A673 (cell line): ENCODE measurements around the gene PXDN. TPM values are rescaled to one million over a fixed set of nuclear protein-coding genes. Genes with fewer than 3 reads are reported as not detected.

ENCODE experiments used
- BruUV-seq: library from RNA; stranded (reverse); fragments of 400-500 nt; replicated peaks from 2 replicates; lab custom pipeline; 2021; lab: Mats Ljungman, UMichigan
- CTCF ChIA-PET: fragments of 300-600 bp; sonication (Branson Sonifier 250); formaldehyde crosslinking; loops from one replicate; lab custom pipeline; 2022; ENCODE audit warnings: antibody characterized with exemption; lab: Charles Lee
- POLR2A ChIA-PET: fragments of 300-600 bp; sonication (Branson Sonifier 250); formaldehyde crosslinking; loops from one replicate; lab custom pipeline; 2022; ENCODE audit warnings: antibody characterized with exemption; ENCODE audit not compliant: low non-redundant PET; lab: Charles Lee
- DNase-seq: peaks from one replicate; pipeline ENCODE4 v3.0.0-alpha.2; 2015; ENCODE audit warnings: low spot score
- H3K27ac ChIP-seq: fragments of 200-600 bp; sonication (generic); 2 replicates; pipeline ENCODE4 v1.5.1; 2016; ENCODE audit warnings: mixed run types, low read depth, mild to moderate bottlenecking, mixed read lengths, antibody characterized with exemption, low read length; ENCODE audit not compliant: poor library complexity, severe bottlenecking
- H3K27me3 ChIP-seq: fragments of 200-600 bp; sonication (generic); replicated peaks from 2 replicates; pipeline ENCODE4 v1.6.1; 2017; ENCODE audit warnings: mixed run types, low read depth, mild to moderate bottlenecking, mixed read lengths, antibody characterized with exemption, low read length; ENCODE audit not compliant: insufficient read depth, poor library complexity
- H3K36me3 ChIP-seq: fragments of 200-600 bp; sonication (generic); 2 replicates; pipeline ENCODE4 v1.6.1; 2016; ENCODE audit warnings: mixed run types, mild to moderate bottlenecking, mixed read lengths, antibody characterized with exemption, low read length; ENCODE audit not compliant: insufficient read depth, poor library complexity, severe bottlenecking
- H3K4me1 ChIP-seq: fragments of 200-600 bp; sonication (generic); 2 replicates; pipeline ENCODE4 v1.6.1; 2017; ENCODE audit warnings: mixed run types, mild to moderate bottlenecking, mixed read lengths, antibody characterized with exemption, low read length; ENCODE audit not compliant: insufficient read depth, poor library complexity, severe bottlenecking
- H3K4me3 ChIP-seq: fragments of 200-600 bp; sonication (generic); 2 replicates; pipeline ENCODE4 v1.5.1; 2016; ENCODE audit warnings: low read depth, mixed run types, mild to moderate bottlenecking, mixed read lengths, low read length; ENCODE audit not compliant: poor library complexity, severe bottlenecking
- H3K9me3 ChIP-seq: fragments of 200-600 bp; sonication (generic); 2 replicates; pipeline ENCODE4 v1.6.1; 2016; ENCODE audit warnings: mixed run types, low read depth, mild to moderate bottlenecking, mixed read lengths, antibody characterized with exemption, low read length; ENCODE audit not compliant: poor library complexity, severe bottlenecking
- CTCF ChIP-seq: fragments of 300-800, 200-600 bp; sonication (generic); conservative IDR thresholded peaks from 2 replicates; pipeline ENCODE4 v1.5.1; 2017; ENCODE audit warnings: low read depth, mild to moderate bottlenecking, antibody characterized with exemption, low read length, moderate library complexity, mixed read lengths
- EZH2 ChIP-seq: fragments of 200-600 bp; sonication (generic); IDR thresholded peaks from 2 replicates; pipeline ENCODE4 v1.6.1; 2017; ENCODE audit warnings: borderline replicate concordance, low read depth, mild to moderate bottlenecking, mixed read lengths, antibody characterized with exemption, low read length; ENCODE audit not compliant: poor library complexity, severe bottlenecking
- intact Hi-C: fragments of 100-400 bp; cut with micrococcal nuclease; formaldehyde crosslinking; loops from one replicate; pipeline ENCODE4 v1.10.0; 2022; ENCODE audit not compliant: unreplicated experiment
- total RNA-seq: library from RNA; stranded (reverse); gene quantifications from 2 replicates; pipeline ENCODE4 v1.2.3, GENCODE V29; 2021

The PXDN gene
- total RNA-seq, 1 experiment from 2014 or later: 162 TPM

GRCh38 chr2:1652034-1652790 is 92.1 kb downstream of the PXDN start:
- H3K27me3 ChIP-seq: no peaks in the 10 kb centered on the region
- CTCF ChIA-PET: interaction anchor here (0.5 kb wide), 1 partner anchor 99 kb away, joined by 3 read pairs; no protein-coding TSS in a partner anchor
- TF ChIP-seq CTCF: no peak
- no peak for TF ChIP-seq EZH2
- no peaks in the 10 kb centered on the region for H3K4me1 ChIP-seq
- intact Hi-C loops: no loop called here
- BruUV-seq: no TSS peak
- no peak for DNase-seq
- no peak overlapping the region for H3K4me3 ChIP-seq
- H3K27ac ChIP-seq: no peak overlapping the region
- H3K9me3 ChIP-seq: no peaks in the 10 kb centered on the region
- peaks cover 58% of the 10 kb centered on the region for H3K36me3 ChIP-seq
- POLR2A ChIA-PET: no interaction called here

GRCh38 chr2:1651121-1652033 is 92.9 kb downstream of the PXDN start:
- no peak for DNase-seq
- no peaks in the 10 kb centered on the region for H3K9me3 ChIP-seq
- no peaks in the 10 kb centered on the region for H3K4me1 ChIP-seq
- no TSS peak for BruUV-seq
- intact Hi-C loops: no loop called here
- H3K4me3 ChIP-seq: no peak overlapping the region
- peaks cover 62% of the 10 kb centered on the region for H3K36me3 ChIP-seq
- no peak for TF ChIP-seq CTCF
- TF ChIP-seq EZH2: no peak
- no peaks in the 10 kb centered on the region for H3K27me3 ChIP-seq
- ChIA-PET POLR2A (no interaction called here), CTCF (no interaction called here)
- H3K27ac ChIP-seq: no peak overlapping the region

GRCh38 chr2:1650085-1650872 is 94.0 kb downstream of the PXDN start:
- intact Hi-C loops: no loop called here
- Histone ChIP-seq H3K4me3 (no peak overlapping the region), H3K4me1 (no peaks in the 10 kb centered on the region), H3K27ac (no peak overlapping the region), H3K9me3 (no peaks in the 10 kb centered on the region), H3K36me3 (peaks cover 64% of the 10 kb centered on the region), H3K27me3 (no peaks in the 10 kb centered on the region)
- no TSS peak for BruUV-seq
- ChIA-PET CTCF (no interaction called here), POLR2A (interaction anchor here (0.6 kb wide), 1 partner anchor 1477 kb away, joined by 4 read pairs; no protein-coding TSS in a partner anchor)
- DNase-seq: no peak
- TF ChIP-seq EZH2: no peak
- TF ChIP-seq CTCF: no peak
